Measurements from ENCODE around the gene SPAM1.

SPAM1 gene

DNA sequence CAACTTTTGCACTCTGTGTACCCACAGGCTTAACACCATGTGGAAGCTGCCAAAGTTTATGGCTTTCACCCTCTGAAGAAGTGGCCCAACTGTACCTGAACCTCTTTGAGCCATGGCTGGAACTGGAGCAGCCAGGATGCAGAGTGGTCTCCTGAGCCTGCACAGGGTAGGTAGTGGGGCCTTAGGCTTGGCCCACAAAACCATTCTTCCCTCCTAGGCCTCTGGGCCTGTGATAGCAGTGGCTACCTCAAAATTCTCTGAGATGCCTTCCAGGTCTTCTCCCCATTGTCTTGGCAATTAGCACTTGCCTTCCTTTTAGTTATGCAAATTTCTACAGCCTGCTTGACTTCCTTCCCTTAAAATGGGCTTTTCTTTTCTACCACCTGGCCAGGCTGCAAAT is 19.3 kb upstream of the SPAM1 start:
- TF ChIP-seq, protein P1, sequence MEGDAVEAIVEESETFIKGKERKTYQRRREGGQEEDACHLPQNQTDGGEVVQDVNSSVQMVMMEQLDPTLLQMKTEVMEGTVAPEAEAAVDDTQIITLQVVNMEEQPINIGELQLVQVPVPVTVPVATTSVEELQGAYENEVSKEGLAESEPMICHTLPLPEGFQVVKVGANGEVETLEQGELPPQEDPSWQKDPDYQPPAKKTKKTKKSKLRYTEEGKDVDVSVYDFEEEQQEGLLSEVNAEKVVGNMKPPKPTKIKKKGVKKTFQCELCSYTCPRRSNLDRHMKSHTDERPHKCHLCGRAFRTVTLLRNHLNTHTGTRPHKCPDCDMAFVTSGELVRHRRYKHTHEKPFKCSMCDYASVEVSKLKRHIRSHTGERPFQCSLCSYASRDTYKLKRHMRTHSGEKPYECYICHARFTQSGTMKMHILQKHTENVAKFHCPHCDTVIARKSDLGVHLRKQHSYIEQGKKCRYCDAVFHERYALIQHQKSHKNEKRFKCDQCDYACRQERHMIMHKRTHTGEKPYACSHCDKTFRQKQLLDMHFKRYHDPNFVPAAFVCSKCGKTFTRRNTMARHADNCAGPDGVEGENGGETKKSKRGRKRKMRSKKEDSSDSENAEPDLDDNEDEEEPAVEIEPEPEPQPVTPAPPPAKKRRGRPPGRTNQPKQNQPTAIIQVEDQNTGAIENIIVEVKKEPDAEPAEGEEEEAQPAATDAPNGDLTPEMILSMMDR (IDR thresholded peaks at IDR 0.05), result no peak

DNA sequence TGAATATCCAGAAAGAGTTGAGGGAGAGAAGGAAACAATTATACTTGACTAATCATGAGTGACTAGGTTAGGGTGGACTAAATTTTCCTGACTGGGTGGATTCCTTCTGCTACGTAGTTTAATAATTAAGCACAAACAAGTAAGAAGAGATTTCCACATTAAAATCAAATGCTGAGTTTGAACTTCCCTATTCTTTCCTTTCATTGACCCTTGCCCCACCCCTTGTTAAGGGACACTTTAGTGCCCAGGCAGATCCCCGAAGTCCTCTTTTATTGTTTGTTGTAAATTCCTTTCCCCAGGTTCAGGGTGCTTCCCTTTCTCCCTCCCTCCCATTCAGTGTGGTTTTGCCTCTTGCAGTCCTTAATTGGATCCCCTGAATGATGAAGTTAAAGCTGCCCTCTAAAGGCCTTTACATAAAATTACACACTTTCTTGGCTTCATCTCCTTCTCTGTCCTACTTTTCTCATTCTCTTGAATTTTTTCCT is 8.8 kb upstream of the SPAM1 start:
- TF ChIP-seq, protein P1 (IDR thresholded peaks at IDR 0.05), result peak; percentile 53

DNA sequence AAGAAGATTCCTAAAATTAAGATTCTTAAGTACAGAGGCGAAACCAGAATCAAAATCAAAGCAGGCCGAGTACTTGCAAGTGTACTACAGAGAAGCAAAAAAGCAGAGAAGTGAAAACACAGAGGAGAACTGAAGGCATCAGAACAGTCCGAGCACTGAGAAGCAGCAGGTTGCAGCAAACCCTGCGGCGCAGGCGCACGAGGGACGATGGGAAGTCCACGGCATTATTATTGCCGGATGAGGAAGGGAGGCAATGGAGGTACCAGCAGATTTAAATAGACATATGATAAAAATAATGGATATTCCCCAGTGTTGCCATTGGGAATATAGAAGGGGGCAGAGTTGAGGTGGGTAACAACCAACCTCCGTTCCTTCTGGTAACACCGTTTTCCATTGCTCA is 7.2 kb upstream of the SPAM1 start:
- TF ChIP-seq, protein P1 (IDR thresholded peaks at IDR 0.05), result no peak

DNA sequence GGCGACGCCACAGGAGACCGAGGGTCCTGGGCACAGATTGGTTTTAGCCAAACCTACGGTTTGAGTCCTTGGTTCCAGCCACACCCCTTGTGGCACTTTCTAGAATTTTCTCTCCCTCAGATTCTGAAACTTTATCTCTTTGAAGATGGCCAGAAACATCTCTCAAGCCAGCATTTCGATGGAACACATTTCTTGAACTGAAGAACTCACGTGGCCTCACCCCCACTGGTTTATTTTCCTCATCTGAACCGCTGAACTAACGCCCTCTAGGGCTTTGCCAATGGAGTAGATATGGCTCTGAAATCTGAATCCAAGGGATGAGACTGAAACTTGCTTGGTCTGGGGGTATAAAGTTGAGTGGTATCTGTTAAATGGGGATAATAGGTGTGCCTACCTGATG is 6.7 kb upstream of the SPAM1 start:
- TF ChIP-seq, protein P1 (IDR thresholded peaks at IDR 0.05), result no peak

DNA sequence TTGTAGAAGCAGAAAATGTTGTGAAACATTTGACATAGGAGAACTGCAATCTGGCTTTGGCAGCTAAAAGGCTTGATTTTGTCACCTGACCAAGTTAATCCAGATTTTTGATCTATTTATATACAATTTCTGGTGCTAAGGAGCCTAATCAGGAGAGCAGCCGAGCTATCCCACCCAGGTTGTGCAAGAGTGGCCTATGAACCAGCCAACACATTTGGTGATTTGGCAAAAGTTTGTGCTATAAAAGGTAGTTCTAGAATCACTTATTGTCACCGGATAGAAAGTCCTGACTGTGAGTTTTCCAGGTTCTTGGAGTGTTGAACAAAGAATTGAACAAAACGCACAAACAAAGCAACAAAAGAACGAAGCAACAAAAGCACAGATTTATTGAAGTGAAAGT is 1.4 kb upstream of the SPAM1 start:
- TF ChIP-seq, protein P1 (IDR thresholded peaks at IDR 0.05), result no peak

DNA sequence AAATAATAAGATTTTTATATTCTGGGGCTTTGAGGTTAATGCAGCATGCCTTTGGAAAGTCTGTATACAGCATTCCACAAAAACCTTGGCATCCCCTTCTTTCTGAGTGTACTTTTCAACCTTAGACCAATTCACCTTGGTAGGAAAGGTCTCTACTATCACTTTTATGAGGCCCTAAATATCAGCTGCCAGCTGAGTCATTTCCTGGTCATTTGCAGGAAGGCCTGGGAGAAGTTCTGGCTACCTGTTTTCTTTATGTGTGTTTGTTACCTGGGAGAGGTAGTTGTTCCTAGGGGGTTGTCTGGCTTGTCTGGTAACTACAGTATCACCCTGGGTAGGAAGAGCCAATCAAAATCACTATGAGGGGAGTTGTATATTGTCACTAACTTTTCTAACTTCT is 4.1 kb downstream of the SPAM1 start:
- TF ChIP-seq, protein P1 (IDR thresholded peaks at IDR 0.05), result no peak

DNA sequence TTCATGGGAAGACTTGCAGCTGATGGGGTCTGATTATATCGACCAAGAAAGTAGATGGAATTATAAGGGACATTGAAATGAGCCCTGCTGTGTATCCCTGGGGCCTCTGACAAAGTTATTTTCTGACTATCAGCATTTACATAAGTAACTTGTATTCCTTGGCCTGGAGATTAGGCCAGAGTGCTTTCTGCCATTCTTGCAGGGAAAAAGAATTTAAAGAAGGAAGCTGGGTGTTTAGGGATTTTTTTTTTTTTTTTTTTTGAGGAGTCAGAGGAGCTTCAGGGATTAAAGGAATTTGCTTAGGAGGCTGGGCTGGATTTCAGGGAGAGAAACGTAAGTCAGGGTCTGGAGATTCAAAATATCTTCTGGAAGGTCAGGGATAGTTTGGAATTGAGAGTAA is 4.6 kb downstream of the SPAM1 start:
- TF ChIP-seq, protein P1 (IDR thresholded peaks at IDR 0.05), result no peak
